MM.1S (cell line): ENCODE measurements around the gene TPGS1.

Experiments used
- DNase-seq: peaks from one replicate; pipeline ENCODE4 v3.0.0-alpha.2; 2015
- H2AFZ ChIP-seq: fragments of 300-600 bp; sonication (generic); 2 replicates; pipeline ENCODE4 v1.6.0; 2016; ENCODE audit warnings: antibody characterized with exemption, low read length
- H3F3A ChIP-seq: fragments of 300-600 bp; sonication (generic); 2 replicates; pipeline ENCODE4 v1.6.1; 2016; ENCODE audit warnings: mild to moderate bottlenecking, antibody characterized with exemption, low read length, moderate library complexity, mixed read lengths; ENCODE audit not compliant: insufficient read depth
- H3K27ac ChIP-seq: fragments of 300-600 bp; sonication (generic); 2 replicates; pipeline ENCODE4 v1.5.1; 2016; ENCODE audit warnings: mild to moderate bottlenecking, low read length
- H3K27me3 ChIP-seq: fragments of 300-600 bp; sonication (generic); replicated peaks from 2 replicates; pipeline ENCODE4 v1.6.0; 2016; ENCODE audit warnings: low read length; ENCODE audit not compliant: insufficient read depth
- H3K36me3 ChIP-seq: fragments of 300-600 bp; sonication (generic); replicated peaks from 2 replicates; pipeline ENCODE4 v1.6.1; 2016; ENCODE audit warnings: mild to moderate bottlenecking, low read length, mixed read lengths; ENCODE audit not compliant: insufficient read depth
- H3K4me1 ChIP-seq: fragments of 300-600 bp; sonication (generic); 2 replicates; pipeline ENCODE4 v1.6.1; 2016; ENCODE audit warnings: low read length, mixed read lengths
- H3K4me2 ChIP-seq: fragments of 300-600 bp; sonication (generic); 2 replicates; pipeline ENCODE4 v1.6.0; 2016; ENCODE audit warnings: low read depth, low read length
- H3K4me3 ChIP-seq: fragments of 300-600 bp; sonication (generic); 2 replicates; pipeline ENCODE4 v1.5.1; 2016; ENCODE audit warnings: low read length, mixed read lengths
- H3K79me2 ChIP-seq: fragments of 300-600 bp; sonication (generic); 2 replicates; pipeline ENCODE4 v1.6.1; 2016; ENCODE audit warnings: mixed run types, low read length, mixed read lengths
- H3K9ac ChIP-seq: fragments of 300-600 bp; sonication (generic); 2 replicates; pipeline ENCODE4 v1.6.1; 2016; ENCODE audit warnings: low read length, mixed read lengths
- H3K9me2 ChIP-seq: fragments of 300-600 bp; sonication (generic); replicated peaks from 2 replicates; pipeline ENCODE4 v1.6.1; 2016; ENCODE audit warnings: mild to moderate bottlenecking, low read length, mixed read lengths; ENCODE audit not compliant: insufficient read depth
- H3K9me3 ChIP-seq: fragments of 300-600 bp; sonication (generic); replicated peaks from 2 replicates; pipeline ENCODE4 v1.6.1; 2016; ENCODE audit warnings: mild to moderate bottlenecking, low read length, mixed read lengths; ENCODE audit not compliant: insufficient read depth
- H4K20me1 ChIP-seq: fragments of 300-600 bp; sonication (generic); 2 replicates; pipeline ENCODE4 v1.6.1; 2016; ENCODE audit warnings: mild to moderate bottlenecking, low read length, moderate library complexity, mixed read lengths; ENCODE audit not compliant: insufficient read depth
- CTCF ChIP-seq: fragments of 300-600 bp; sonication (generic); IDR thresholded peaks from 2 replicates; pipeline ENCODE4 v1.5.1; 2016; ENCODE audit warnings: antibody characterized with exemption, low read length, mixed read lengths
- EZH2 ChIP-seq: fragments of 300-600 bp; sonication (generic); optimal IDR thresholded peaks from 2 replicates; pipeline ENCODE3; 2017; ENCODE audit warnings: low read depth, mild to moderate bottlenecking, antibody characterized with exemption, low read length, mixed read lengths
- EZH2phosphoT487 ChIP-seq: fragments of 300-600 bp; sonication (generic); IDR thresholded peaks from 2 replicates; pipeline ENCODE4 v1.6.1; 2018; ENCODE audit warnings: antibody characterized with exemption, low read length

The TPGS1 gene

GRCh38 chr19:531753-532560 is 24.7 kb downstream of the TPGS1 start, which contains the start of gene CDC34:
CDC34 (plus strand) TSS chr19:531760; CDS start chr19:531932, 172 bp downstream.
- no peaks in the 10 kb centered on the region for H4K20me1 ChIP-seq

GRCh38 chr19:532561-533363 is 25.5 kb downstream of the TPGS1 start:
- peak; percentile 64 for DNase-seq
- Histone ChIP-seq H2AFZ (peak overlapping the region; percentile 4; the same call in 1 of the 2 replicates), H3K79me2 (peaks cover 35% of the 10 kb centered on the region), H3K4me2 (peak overlapping the region; percentile 96), H3K27me3 (peaks cover 16% of the 10 kb centered on the region), H3K4me1 (peaks cover 7% of the 10 kb centered on the region), H3K9me3 (no peaks in the 10 kb centered on the region), H3K4me3 (peak overlapping the region; percentile 86), H3F3A (no peaks in the 10 kb centered on the region), H4K20me1 (no peaks in the 10 kb centered on the region), H3K36me3 (no peaks in the 10 kb centered on the region), H3K9ac (peak overlapping the region; percentile 66; the same call in 1 of the 2 replicates), H3K9me2 (no peaks in the 10 kb centered on the region), H3K27ac (peak overlapping the region; percentile 10; the same call in 1 of the 2 replicates)
- TF ChIP-seq EZH2phosphoT487, result no peak
- peak; percentile 67 for TF ChIP-seq CTCF

More at GRCh38 chr19:531753-532560, 24.7 kb downstream of the TPGS1 start, which contains the start of gene CDC34:
- no peaks in the 10 kb centered on the region for H3F3A ChIP-seq
- H3K27ac ChIP-seq, result peak within 1 kb of the TSS; percentile 25; the same call in 1 of the 2 replicates
- H3K27me3 ChIP-seq, result peaks cover 24% of the 10 kb centered on the region
- TF ChIP-seq EZH2, result no peak
- TF ChIP-seq EZH2phosphoT487, result no peak
- no peak for TF ChIP-seq CTCF
- H2AFZ ChIP-seq, result peak within 1 kb of the TSS; percentile 89
- no peak for DNase-seq
- peak within 1 kb of the TSS; percentile 99 for H3K4me2 ChIP-seq
- H3K9me2 ChIP-seq, result no peaks in the 10 kb centered on the region
- H3K9me3 ChIP-seq, result no peaks in the 10 kb centered on the region
- H3K4me3 ChIP-seq, result peak within 1 kb of the TSS; percentile 90
- H3K36me3 ChIP-seq, result no peaks in the 10 kb centered on the region
- peaks cover 35% of the 10 kb centered on the region for H3K79me2 ChIP-seq
- peak within 1 kb of the TSS; percentile 70 for H3K9ac ChIP-seq
- peaks cover 7% of the 10 kb centered on the region for H3K4me1 ChIP-seq

- Histone ChIP-seq H4K20me1 (no peaks in the 10 kb centered on the region), H3K4me1 (peaks cover 7% of the 10 kb centered on the region), H3K79me2 (peaks cover 35% of the 10 kb centered on the region), H3K27me3 (peaks cover 9% of the 10 kb centered on the region), H2AFZ (no peak overlapping the region), H3K9me2 (no peaks in the 10 kb centered on the region), H3K27ac (no peak overlapping the region), H3F3A (no peaks in the 10 kb centered on the region), H3K4me3 (peak overlapping the region; percentile 86), H3K36me3 (no peaks in the 10 kb centered on the region), H3K4me2 (peak overlapping the region; percentile 96), H3K9ac (peak overlapping the region; percentile 66; the same call in 1 of the 2 replicates), H3K9me3 (no peaks in the 10 kb centered on the region)
- DNase-seq, result no peak
- no peak for TF ChIP-seq EZH2
Measured at GRCh38 chr19:533364-534058, 26.2 kb downstream of the TPGS1 start.
